ENCODE data around the gene SERPINB8.

Gene SERPINB8

GRCh38 chr18:63965716-63966330, 4.1 kb upstream of the SERPINB8 start:
- DNase-seq = no peak

GRCh38 chr18:63970809-63971205, 926 bp downstream of the SERPINB8 start:
- no peak for DNase-seq

- no peak for DNase-seq
Observed at GRCh38 chr18:63971320-63972001, 1.6 kb downstream of the SERPINB8 start.

GRCh38 chr18:63972002-63972376, 2.1 kb downstream of the SERPINB8 start:
- DNase-seq = no peak

GRCh38 chr18:63974991-63975390, 5.1 kb downstream of the SERPINB8 start:
- peak in 1 of 2 donors; percentile 42 for DNase-seq

- DNase-seq = no peak
Observed at GRCh38 chr18:63975628-63976027, 5.7 kb downstream of the SERPINB8 start.

- no peak for DNase-seq
Observed at GRCh38 chr18:63977040-63977439, 7.2 kb downstream of the SERPINB8 start.

- DNase-seq = peak; percentile 45 to 62
Observed at GRCh38 chr18:63979409-63979920, 9.6 kb downstream of the SERPINB8 start.

- DNase-seq = no peak
Observed at GRCh38 chr18:63980027-63980426, 10.1 kb downstream of the SERPINB8 start.

GRCh38 chr18:63980896-63981460, 11.1 kb downstream of the SERPINB8 start:
- no peak for DNase-seq

GRCh38 chr18:63981719-63982118, 11.8 kb downstream of the SERPINB8 start:
- DNase-seq = no peak

GRCh38 chr18:63982361-63982760, 12.5 kb downstream of the SERPINB8 start:
- DNase-seq = no peak

- DNase-seq = no peak
Observed at GRCh38 chr18:63986885-63987284, 17.0 kb downstream of the SERPINB8 start.

- no peak for DNase-seq
Observed at GRCh38 chr18:63987743-63988142, 17.9 kb downstream of the SERPINB8 start.

- no peak for DNase-seq
Observed at GRCh38 chr18:63992751-63993150, 22.9 kb downstream of the SERPINB8 start.

- peak; percentile 47 to 49 for DNase-seq
Observed at GRCh38 chr18:63994783-63995399, 25.0 kb downstream of the SERPINB8 start.

GRCh38 chr18:63997041-63997440, 27.2 kb downstream of the SERPINB8 start:
- DNase-seq = no peak

- no peak for DNase-seq
Observed at GRCh38 chr18:63997606-63998005, 27.7 kb downstream of the SERPINB8 start.

- no peak for DNase-seq
Observed at GRCh38 chr18:63999871-64000270, 30.0 kb downstream of the SERPINB8 start.

GRCh38 chr18:64002581-64002980, 32.7 kb downstream of the SERPINB8 start:
- no peak for DNase-seq

- no peak for DNase-seq
Observed at GRCh38 chr18:64009305-64009704, 39.4 kb downstream of the SERPINB8 start.

GRCh38 chr18:64011513-64011912, 41.6 kb downstream of the SERPINB8 start:
- no peak for DNase-seq

- DNase-seq = no peak
Observed at GRCh38 chr18:64017870-64018269, 48.0 kb downstream of the SERPINB8 start.

Data from CD4-positive, alpha-beta T cell treated with Interleukin-4 for 1 hour (primary cell).